Kidney glomerular epithelial cell (primary cell): ENCODE data around the gene PAGE1.
"Not testable (repeated sequence)": the region's sequence is repeated elsewhere in the genome, so short reads cannot be mapped to it uniquely, and the experiment has no call there.

ENCODE experiments used
- DNase-seq: peaks from one replicate; lab custom pipeline; 2025; lab: John Stamatoyannopoulos, UW

PAGE1 gene

GRCh38 chrX:49695276-49696180 lies at the start of gene PAGE1:
Gene PAGE1 (minus strand): TSS chrX:49695984. CDS start chrX:49694770, 1,214 bp downstream.
- no peak for DNase-seq

DNA sequence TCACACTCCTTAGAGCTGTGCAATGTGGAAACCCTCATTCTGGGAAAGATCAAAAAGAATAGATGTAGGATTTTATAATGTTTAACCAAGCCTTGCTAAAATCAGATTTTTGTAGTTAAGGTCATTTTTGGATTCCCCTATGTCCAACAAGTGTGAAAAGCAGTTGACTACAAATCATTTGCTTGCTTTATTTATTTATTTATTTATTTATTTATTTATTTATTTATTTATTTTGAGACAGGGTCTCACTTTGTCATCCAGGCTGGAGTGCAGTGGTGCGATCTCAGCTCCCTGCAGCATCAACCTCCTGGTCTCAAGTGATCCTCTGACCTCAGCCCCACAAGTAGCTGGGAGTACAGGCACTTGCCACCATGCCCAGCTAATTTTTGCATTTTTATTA lies 45.7 kb upstream of the PAGE1 start:
- DNase-seq, result not testable (repeated sequence)

- DNase-seq, result no peak
Measured at GRCh38 chrX:49727847-49728246, 32.1 kb upstream of the PAGE1 start.

GRCh38 chrX:49726966-49727365 lies 31.2 kb upstream of the PAGE1 start:
- DNase-seq, result no peak

- no peak for DNase-seq
Measured at GRCh38 chrX:49725923-49726904, 30.4 kb upstream of the PAGE1 start.

DNA sequence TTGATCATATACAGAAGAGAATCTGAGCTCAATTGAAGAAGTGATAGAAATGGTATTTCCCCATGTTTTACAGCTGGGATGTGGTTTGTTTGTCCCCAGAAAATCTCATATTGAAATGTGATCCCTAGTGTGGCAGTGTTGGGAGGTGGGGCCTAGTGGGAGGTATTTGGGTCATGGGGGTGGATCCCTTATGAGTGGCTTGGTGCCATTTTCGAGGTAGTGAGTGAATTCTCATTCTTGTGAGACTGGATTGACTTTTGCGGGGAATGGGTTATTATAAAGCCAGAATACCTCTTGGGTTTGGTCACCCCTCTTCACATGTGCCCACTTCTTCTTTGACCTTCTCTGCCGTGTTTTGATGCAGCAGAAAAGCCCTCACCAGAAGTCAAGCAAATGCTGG lies 29.6 kb upstream of the PAGE1 start:
- no peak for DNase-seq

DNA sequence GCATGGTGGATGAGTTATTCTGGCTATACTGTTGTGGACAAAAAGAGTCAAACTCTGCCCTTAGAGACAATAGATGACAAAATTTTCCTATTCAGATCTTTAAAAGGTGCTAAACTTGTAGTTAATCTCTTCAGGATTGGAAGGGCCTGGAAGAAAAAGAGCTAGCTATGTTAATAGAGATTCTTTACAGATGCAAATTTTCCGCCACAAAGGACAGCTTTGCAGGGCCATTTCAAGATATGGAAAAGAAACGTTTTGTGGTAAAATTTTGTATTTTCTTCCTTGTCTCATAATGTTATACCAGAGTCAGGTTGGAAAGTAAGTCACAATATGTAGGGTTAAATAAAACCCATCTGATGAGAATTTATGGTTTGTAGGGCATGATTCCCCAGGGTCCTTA lies 24.3 kb upstream of the PAGE1 start:
- not testable (repeated sequence) for DNase-seq

GRCh38 chrX:49712577-49712976 lies 16.8 kb upstream of the PAGE1 start:
- DNase-seq, result no peak

- no peak for DNase-seq
Measured at GRCh38 chrX:49710744-49711319, 15.0 kb upstream of the PAGE1 start.

- no peak for DNase-seq
Measured at GRCh38 chrX:49704691-49705404, 9.1 kb upstream of the PAGE1 start.

GRCh38 chrX:49701933-49702332 lies 6.1 kb upstream of the PAGE1 start:
- DNase-seq, result no peak

DNA sequence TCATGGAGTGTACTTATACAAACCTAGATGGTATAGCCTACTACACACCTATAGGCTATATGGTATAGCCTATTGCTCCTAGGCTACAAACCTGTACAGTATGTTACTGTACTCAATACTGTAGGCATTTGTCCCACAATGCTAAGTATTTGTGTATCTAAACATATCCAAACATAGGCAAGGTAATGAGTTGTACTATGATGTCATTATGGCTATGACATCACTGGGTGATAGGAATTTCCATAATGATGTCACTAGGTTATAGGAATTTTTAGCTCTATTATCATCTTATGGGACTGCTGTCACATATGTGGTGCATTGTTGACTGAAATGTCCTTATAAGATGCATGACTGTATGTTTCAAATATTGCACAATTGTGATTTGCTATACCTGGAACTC lies 5.5 kb upstream of the PAGE1 start:
- DNase-seq, result no peak

GRCh38 chrX:49675075-49675719 lies 20.6 kb downstream of the PAGE1 start:
- no peak for DNase-seq

DNA sequence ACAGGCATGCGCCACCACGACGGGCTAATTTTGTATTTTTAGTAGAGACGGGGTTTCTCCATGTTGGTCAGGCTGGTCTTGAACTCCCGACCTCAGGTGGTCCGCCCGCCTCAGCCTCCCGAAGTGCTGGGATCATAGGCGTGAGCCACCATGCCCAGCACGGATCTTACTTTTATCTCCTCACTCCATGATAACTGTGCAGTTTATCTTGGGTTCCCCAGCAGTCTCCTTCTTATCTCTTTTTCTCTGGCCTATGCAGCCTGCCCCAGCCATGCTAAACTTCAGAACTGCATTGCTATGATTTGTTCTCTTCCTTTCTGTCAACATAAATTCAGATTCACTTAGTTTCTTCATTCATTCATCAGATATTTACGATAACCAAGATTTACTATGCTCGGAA lies 22.4 kb downstream of the PAGE1 start:
- DNase-seq, result no peak

- DNase-seq, result no peak
Measured at GRCh38 chrX:49664824-49665223, 31.0 kb downstream of the PAGE1 start.

DNA sequence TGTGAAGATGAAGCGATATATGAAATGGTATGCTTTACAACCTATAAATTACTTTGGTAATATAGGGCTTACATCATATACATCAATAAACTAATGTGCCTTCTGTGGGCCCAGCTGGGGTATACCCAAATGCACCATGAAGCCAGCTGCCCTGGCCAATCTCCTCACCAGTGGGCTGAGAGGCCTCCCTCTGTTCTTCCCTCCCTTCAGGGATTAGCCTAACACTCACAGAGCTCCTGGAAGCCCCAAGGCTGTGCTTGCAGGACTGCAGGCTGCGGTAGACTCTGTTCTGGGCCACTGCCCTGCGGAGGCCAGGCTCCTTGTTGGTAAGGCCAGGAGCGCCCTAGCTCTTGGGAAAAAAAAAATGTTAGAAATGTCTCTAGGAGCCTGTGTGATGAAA lies 33.9 kb downstream of the PAGE1 start:
- DNase-seq, result no peak

DNA sequence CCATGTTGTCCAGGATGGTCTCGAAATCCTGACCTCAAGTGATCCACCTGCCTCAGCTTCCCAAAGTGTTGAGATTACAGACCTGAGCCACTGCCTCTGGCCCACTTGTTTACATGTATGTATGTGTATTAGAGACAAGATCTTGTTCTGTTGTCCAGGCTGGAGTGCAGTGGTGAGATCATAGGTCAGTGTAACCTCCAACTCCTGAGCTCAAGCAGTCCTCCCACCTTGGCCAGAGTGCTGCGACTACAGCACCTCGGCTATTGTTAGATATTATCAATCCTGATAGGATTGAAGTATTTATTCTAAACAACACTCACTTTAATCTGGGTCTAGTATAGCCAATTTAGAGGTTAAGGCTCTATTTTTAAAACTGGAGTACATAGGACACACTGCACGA lies 36.0 kb downstream of the PAGE1 start:
- no peak for DNase-seq

DNA sequence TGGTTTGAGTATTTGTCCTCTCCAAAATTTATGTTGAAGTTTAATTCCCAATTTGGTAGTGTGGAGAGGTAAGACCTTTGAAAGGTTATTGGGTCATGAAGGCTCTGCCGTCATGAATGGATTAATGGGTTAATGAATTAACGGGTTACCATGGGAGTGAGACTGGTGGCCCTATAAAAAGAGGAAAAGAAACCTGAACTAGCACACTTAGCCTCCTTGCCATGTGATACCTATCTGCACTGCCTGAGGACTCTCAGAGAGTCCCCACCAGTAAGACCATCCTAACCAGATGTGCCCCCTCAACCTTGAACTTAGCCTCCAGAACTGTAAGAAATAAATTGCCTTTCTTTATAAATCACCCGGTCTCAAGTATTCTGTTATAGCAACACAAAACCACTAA lies 39.3 kb downstream of the PAGE1 start:
- no peak for DNase-seq

GRCh38 chrX:49644991-49645637 lies 50.7 kb downstream of the PAGE1 start:
- DNase-seq, result no peak
